SU-DHL-6 (cell line): ENCODE results near the gene SURF2.

Experiments
- H2AFZ ChIP-seq: fragments of 200-600 bp; sonication (generic); 2 replicates; pipeline ENCODE4 v1.6.1; 2014; ENCODE audit warnings: low read depth, mild to moderate bottlenecking, moderate library complexity, mixed read lengths, antibody characterized with exemption, low read length; ENCODE audit not compliant: severe bottlenecking
- H3F3A ChIP-seq: fragments of 200-600 bp; shearing (Covaris generic); 2 replicates; pipeline ENCODE4 v1.6.0; 2016; ENCODE audit warnings: antibody characterized with exemption, mild to moderate bottlenecking; ENCODE audit not compliant: insufficient read depth
- H3K27ac ChIP-seq: fragments of 200-600 bp; sonication (generic); 2 replicates; pipeline ENCODE4 v1.5.1; 2016; ENCODE audit warnings: low read depth, mild to moderate bottlenecking, low read length, moderate library complexity, mixed read lengths
- H3K27me3 ChIP-seq: fragments of 200-600 bp; sonication (generic), shearing (Covaris generic); 2 replicates; pipeline ENCODE4 v1.6.0; 2014; ENCODE audit warnings: mild to moderate bottlenecking, low read length
- H3K36me3 ChIP-seq: fragments of 200-600 bp; sonication (generic); 2 replicates; pipeline ENCODE4 v1.6.1; 2014; ENCODE audit warnings: mild to moderate bottlenecking, low read length, mixed read lengths
- H3K4me2 ChIP-seq: fragments of 300-600, 200-600 bp; shearing (Covaris generic), sonication (generic); 2 replicates; pipeline ENCODE4 v1.6.0; 2014; ENCODE audit warnings: low read length, low read depth, mild to moderate bottlenecking; ENCODE audit not compliant: poor library complexity, severe bottlenecking
- H3K4me3 ChIP-seq: fragments of 200-600 bp; sonication (generic); 2 replicates; pipeline ENCODE4 v1.5.1; 2014; ENCODE audit warnings: antibody characterized with exemption, low read length, mild to moderate bottlenecking, mixed read lengths; ENCODE audit not compliant: insufficient read depth, poor library complexity, severe bottlenecking
- H3K79me2 ChIP-seq: fragments of 200-600 bp; sonication (generic); 2 replicates; pipeline ENCODE4 v1.6.1; 2014; ENCODE audit warnings: mild to moderate bottlenecking, low read length, moderate library complexity; ENCODE audit not compliant: insufficient read depth
- H3K9ac ChIP-seq: fragments of 200-600 bp; sonication (generic); 2 replicates; pipeline ENCODE4 v1.7.0; 2014; ENCODE audit warnings: mild to moderate bottlenecking, low read length
- H3K9me2 ChIP-seq: fragments of 200-600 bp; sonication (generic); replicated peaks from 2 replicates; pipeline ENCODE4 v1.6.1; 2014; ENCODE audit warnings: low read length; ENCODE audit not compliant: insufficient read depth
- H3K9me3 ChIP-seq: fragments of 200-600 bp; sonication (generic); 2 replicates; pipeline ENCODE4 v1.6.1; 2014; ENCODE audit warnings: low read length, mixed read lengths; ENCODE audit not compliant: insufficient read depth
- H4K20me1 ChIP-seq: fragments of 200-600 bp; sonication (generic); 2 replicates; pipeline ENCODE4 v1.6.1; 2014; ENCODE audit warnings: low read depth, mild to moderate bottlenecking, antibody characterized with exemption, low read length, moderate library complexity, mixed read lengths
- EZH2phosphoT487 ChIP-seq: fragments of 200-600 bp; sonication (generic), shearing (Covaris generic); conservative IDR thresholded peaks from 2 replicates; pipeline ENCODE4 v1.6.1; 2018; ENCODE audit warnings: mild to moderate bottlenecking, antibody characterized with exemption, low read length, moderate library complexity, mixed read lengths
- TF ChIP-seq, protein P1 (sequence below): fragments of 200-600 bp; sonication (generic); IDR thresholded peaks from one replicate; pipeline ENCODE4 v1.5.1; 2017; ENCODE audit warnings: antibody characterized with exemption, mild to moderate bottlenecking, low read length, moderate library complexity; ENCODE audit not compliant: insufficient read depth, poor library complexity, severe bottlenecking

The SURF2 gene

GRCh38 chr9:133380734-133381133, 24.4 kb downstream of the SURF2 start:
- no peaks in the 10 kb centered on the region; the same call in 1 of the 2 replicates for H3K9me3 ChIP-seq
- H2AFZ ChIP-seq = no peak overlapping the region
- no peak overlapping the region for H3K9ac ChIP-seq
- TF ChIP-seq, protein P1, sequence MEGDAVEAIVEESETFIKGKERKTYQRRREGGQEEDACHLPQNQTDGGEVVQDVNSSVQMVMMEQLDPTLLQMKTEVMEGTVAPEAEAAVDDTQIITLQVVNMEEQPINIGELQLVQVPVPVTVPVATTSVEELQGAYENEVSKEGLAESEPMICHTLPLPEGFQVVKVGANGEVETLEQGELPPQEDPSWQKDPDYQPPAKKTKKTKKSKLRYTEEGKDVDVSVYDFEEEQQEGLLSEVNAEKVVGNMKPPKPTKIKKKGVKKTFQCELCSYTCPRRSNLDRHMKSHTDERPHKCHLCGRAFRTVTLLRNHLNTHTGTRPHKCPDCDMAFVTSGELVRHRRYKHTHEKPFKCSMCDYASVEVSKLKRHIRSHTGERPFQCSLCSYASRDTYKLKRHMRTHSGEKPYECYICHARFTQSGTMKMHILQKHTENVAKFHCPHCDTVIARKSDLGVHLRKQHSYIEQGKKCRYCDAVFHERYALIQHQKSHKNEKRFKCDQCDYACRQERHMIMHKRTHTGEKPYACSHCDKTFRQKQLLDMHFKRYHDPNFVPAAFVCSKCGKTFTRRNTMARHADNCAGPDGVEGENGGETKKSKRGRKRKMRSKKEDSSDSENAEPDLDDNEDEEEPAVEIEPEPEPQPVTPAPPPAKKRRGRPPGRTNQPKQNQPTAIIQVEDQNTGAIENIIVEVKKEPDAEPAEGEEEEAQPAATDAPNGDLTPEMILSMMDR = no peak
- no peak for TF ChIP-seq EZH2phosphoT487
- no peaks in the 10 kb centered on the region for H3K36me3 ChIP-seq
- H3K79me2 ChIP-seq = no peaks in the 10 kb centered on the region
- no peaks in the 10 kb centered on the region for H4K20me1 ChIP-seq
- peaks cover 5% of the 10 kb centered on the region; the same call in 1 of the 2 replicates for H3F3A ChIP-seq
- H3K4me2 ChIP-seq = no peak overlapping the region
- H3K9me2 ChIP-seq = no peaks in the 10 kb centered on the region
- H3K4me3 ChIP-seq = no peak overlapping the region
- H3K27ac ChIP-seq = no peak overlapping the region
- H3K27me3 ChIP-seq = no peaks in the 10 kb centered on the region

- H2AFZ ChIP-seq = no peak overlapping the region
- no peaks in the 10 kb centered on the region for H3K79me2 ChIP-seq
- no peak overlapping the region for H3K4me2 ChIP-seq
- H4K20me1 ChIP-seq = no peaks in the 10 kb centered on the region
- no peak overlapping the region for H3K27ac ChIP-seq
- H3F3A ChIP-seq = no peaks in the 10 kb centered on the region
- no peaks in the 10 kb centered on the region; the same call in 1 of the 2 replicates for H3K9me3 ChIP-seq
- no peaks in the 10 kb centered on the region for H3K27me3 ChIP-seq
- no peak overlapping the region for H3K4me3 ChIP-seq
- TF ChIP-seq, protein P1 = no peak
- H3K36me3 ChIP-seq = no peaks in the 10 kb centered on the region
- no peaks in the 10 kb centered on the region for H3K9me2 ChIP-seq
- no peak overlapping the region for H3K9ac ChIP-seq
Measured at GRCh38 chr9:133382507-133383141, 26.3 kb downstream of the SURF2 start.

GRCh38 chr9:133383438-133383837, 27.1 kb downstream of the SURF2 start:
- H3K79me2 ChIP-seq = no peaks in the 10 kb centered on the region
- H3K27me3 ChIP-seq = no peaks in the 10 kb centered on the region
- no peaks in the 10 kb centered on the region for H3K9me2 ChIP-seq
- H3K4me3 ChIP-seq = no peak overlapping the region
- no peak overlapping the region for H3K9ac ChIP-seq
- H3K9me3 ChIP-seq = no peaks in the 10 kb centered on the region; the same call in 1 of the 2 replicates
- H3K4me2 ChIP-seq = no peak overlapping the region
- no peaks in the 10 kb centered on the region for H3K36me3 ChIP-seq
- TF ChIP-seq EZH2phosphoT487 = no peak
- TF ChIP-seq, protein P1 = no peak
- H3K27ac ChIP-seq = no peak overlapping the region
- H4K20me1 ChIP-seq = no peaks in the 10 kb centered on the region
- no peak overlapping the region for H2AFZ ChIP-seq
- H3F3A ChIP-seq = no peaks in the 10 kb centered on the region
